Psoas muscle (tissue), 8 donors: ENCODE measurements around the gene NTNG1. TPM values are rescaled to one million over a fixed set of nuclear protein-coding genes. Genes with fewer than 3 reads are reported as not detected.

Experiments
- ATAC-seq, 4 donors: fragments of 200-7000 bp; cut with Tn5 transposase; one replicate each; pipeline ENCODE4 v1.9.1; 2020; ENCODE audit warnings: moderate library complexity in 3 of 4, mild to moderate bottlenecking in 2 of 4
- DNase-seq, 2 donors: peaks; one replicate each; pipeline ENCODE4 v3.0.0-alpha.2; 2020
- H3K27ac ChIP-seq: fragments of 200-600 bp; one replicate; pipeline ENCODE4 v1.8.0; 2022
- H3K27me3 ChIP-seq, 3 donors: fragments of 200-600 bp in 1 of 3; one replicate each; pipeline versions ENCODE4 v1.6.1 to v1.8.0; 2013 to 2022; ENCODE audit warnings: low read length in 2 of 3, mild to moderate bottlenecking in 2 of 3, moderate library complexity in 1 of 3; ENCODE audit not compliant: insufficient read depth in 3 of 3
- H3K36me3 ChIP-seq, 2 donors: fragments of 200-600 bp in 1 of 2; one replicate each; pipeline versions ENCODE4 v1.6.1 to v1.8.0; 2013 to 2022; ENCODE audit warnings: low read depth in 1 of 2, mild to moderate bottlenecking in 1 of 2, moderate library complexity in 1 of 2; ENCODE audit not compliant: insufficient read depth in 1 of 2
- H3K4me1 ChIP-seq: fragments of 200-600 bp; one replicate; pipeline ENCODE4 v1.8.0; 2022
- H3K4me3 ChIP-seq: fragments of 200-600 bp; one replicate; pipeline ENCODE4 v1.8.0; 2022; ENCODE audit warnings: mild to moderate bottlenecking
- H3K9me3 ChIP-seq: fragments of 200-600 bp; one replicate; pipeline ENCODE4 v1.8.0; 2022
- CTCF ChIP-seq: fragments of 200-600 bp; IDR thresholded peaks from one replicate; pipeline ENCODE4 v1.8.0; 2022; ENCODE audit warnings: antibody characterized with exemption
- WGBS, 3 donors: extraction: QIAGEN DNeasy Blood & Tissue Kit; methylation state at CpG; one replicate each; pipeline versions ENCODE4 v1.1.6 to v1.1.7; 2013; 5-methylcytosine and 5-hydroxymethylcytosine counted together
- intact Hi-C, 2 donors: fragments of 100-400 bp; cut with DNase I; formaldehyde crosslinking; loops; one replicate each; pipeline versions ENCODE4 v1.11.0 to v1.14.2; 2022
- polyA plus RNA-seq, 3 donors: library from polyadenylated mRNA; stranded (reverse); fragments of 200-250 nt; gene quantifications; one replicate each; pipeline ENCODE4 v1.2.3, GENCODE V29; 2013
- total RNA-seq, 4 donors: library from RNA; stranded (reverse); fragmentation: NEBNext Ultra II Directional in 2 of 4; extraction: Animal tissue kit (Norgen Biotek cat#: 25700) in 2 of 4; gene quantifications; one replicate each; pipeline versions ENCODE4 v1.2.1 to v1.2.4, GENCODE V29; 2021 to 2023
- donor health status: healthy with polysubstance abuse.
- donor health status: DM: no; HTN: no; CAD: no; lungs with moderate emphysema.
- donor health status: Bipolar disorder and iron deficiency.
- donor health status: healthy.
- donor health status: DM: yes; HTN: yes; CAD: no.
- donor health status: DM: no; HTN: no; CAD: no.
- donor health status: DM: no; HTN: no; CAD: no.
- donor health status: DM: yes; HTN: yes; CAD: no.

Gene NTNG1
- total and polyA plus RNA-seq, 7 donors: 0.01 to 0.34 (median 0.27) TPM; not detected in 4

DNA sequence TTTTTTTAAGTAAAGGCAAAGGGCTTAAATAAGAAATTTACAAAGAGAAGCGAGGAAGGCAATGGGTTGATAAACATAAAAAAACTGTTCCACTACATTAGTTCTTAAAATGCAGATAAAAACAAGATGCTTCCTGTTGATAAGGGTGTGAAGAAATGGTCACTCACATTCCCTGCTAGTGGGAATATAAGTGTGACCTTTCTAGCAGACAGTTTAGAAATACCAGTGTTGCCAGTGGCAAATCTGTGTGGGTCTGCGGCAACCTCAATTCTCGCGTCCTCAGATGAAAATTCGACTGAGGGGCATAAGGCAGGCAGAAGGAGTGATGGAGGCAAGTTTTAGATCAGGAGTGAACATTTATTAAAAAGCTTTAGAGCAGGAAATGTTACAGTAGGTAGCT, 151.1 kb downstream of the NTNG1 start:
- WGBS, 3 donors: 75 to 87% (median 81%) methylated on average over 5 of the region's 5 CpGs
- no peaks in the 10 kb centered on the region for H3K4me1 ChIP-seq
- ATAC-seq: no peak

GRCh38 chr1:107293901-107294613, 153.2 kb downstream of the NTNG1 start:
- ATAC-seq (no peak), DNase-seq (no peak)
- Histone ChIP-seq H3K9me3 (no peaks in the 10 kb centered on the region), H3K36me3 (no peaks in the 10 kb centered on the region), H3K4me1 (no peaks in the 10 kb centered on the region), H3K4me3 (no peak overlapping the region), H3K27ac (no peak overlapping the region), H3K27me3 (no peaks in the 10 kb centered on the region)
- intact Hi-C loops: no loop called here
- TF ChIP-seq CTCF: no peak
- 66 to 82% (median 67%) methylated on average over 6 of the region's 6 CpGs for WGBS, 3 donors

More for the DNA sequence above, 151.1 kb downstream of the NTNG1 start:
- intact Hi-C loops: no loop called here
- H3K27me3 ChIP-seq: no peaks in the 10 kb centered on the region
- no peak for TF ChIP-seq CTCF
- no peak overlapping the region for H3K27ac ChIP-seq
- no peak overlapping the region for H3K4me3 ChIP-seq
- no peaks in the 10 kb centered on the region for H3K36me3 ChIP-seq
- H3K9me3 ChIP-seq: no peaks in the 10 kb centered on the region
- DNase-seq: no peak

GRCh38 chr1:107294686-107295085, 153.8 kb downstream of the NTNG1 start:
- DNase-seq: no peak
- intact Hi-C loops: no loop called here
- Histone ChIP-seq H3K4me3 (no peak overlapping the region), H3K4me1 (no peaks in the 10 kb centered on the region), H3K36me3 (no peaks in the 10 kb centered on the region), H3K27ac (no peak overlapping the region), H3K27me3 (no peaks in the 10 kb centered on the region), H3K9me3 (no peaks in the 10 kb centered on the region)
- 69 to 81% (median 80%) methylated on average over 1 of the region's 1 CpG for WGBS, 3 donors
- no peak for TF ChIP-seq CTCF
- ATAC-seq: no peak

- no peak for DNase-seq
- no peaks in the 10 kb centered on the region for H3K4me1 ChIP-seq
- 45 to 62% (median 46%) methylated on average over 1 of the region's 1 CpG for WGBS, 3 donors
- ATAC-seq: no peak
- H3K9me3 ChIP-seq: no peaks in the 10 kb centered on the region
- H3K27ac ChIP-seq: no peak overlapping the region
- no peak for TF ChIP-seq CTCF
- no peak overlapping the region for H3K4me3 ChIP-seq
- intact Hi-C loops: no loop called here
- H3K27me3 ChIP-seq: no peaks in the 10 kb centered on the region
- H3K36me3 ChIP-seq: no peaks in the 10 kb centered on the region
These were observed 156.8 kb downstream of the NTNG1 start for GRCh38 chr1:107297681-107298080.

DNA sequence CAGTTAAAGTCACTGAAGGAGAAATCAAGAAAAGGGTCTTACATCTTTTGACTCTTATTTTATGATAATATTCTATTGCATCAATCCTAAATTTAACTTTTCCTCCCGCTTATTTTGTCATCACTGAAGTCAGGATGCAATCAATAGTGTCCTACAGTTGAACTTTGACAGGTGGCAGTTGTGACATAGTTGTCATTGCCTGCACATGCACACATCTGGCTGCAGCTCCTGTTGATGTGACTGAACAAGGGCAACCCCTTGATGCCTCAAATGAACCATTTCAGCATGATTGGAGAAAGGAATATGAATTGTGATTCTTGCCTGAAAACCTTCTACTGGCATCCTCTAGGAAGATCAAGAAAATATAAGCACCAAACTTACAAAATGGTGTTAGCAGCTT, 157.7 kb downstream of the NTNG1 start:
- no peak for DNase-seq
- no peak overlapping the region for H3K4me3 ChIP-seq
- WGBS, 3 donors: 0 to 29% (median 24%) methylated on average over 1 of the region's 1 CpG
- TF ChIP-seq CTCF: no peak
- H3K36me3 ChIP-seq: no peaks in the 10 kb centered on the region
- intact Hi-C loops: no loop called here
- no peaks in the 10 kb centered on the region for H3K27me3 ChIP-seq
- H3K27ac ChIP-seq: no peak overlapping the region
- no peaks in the 10 kb centered on the region for H3K4me1 ChIP-seq
- no peak for ATAC-seq
- no peaks in the 10 kb centered on the region for H3K9me3 ChIP-seq
